Left ventricle myocardium inferior (tissue), 1 donor: Measurements from ENCODE around the gene CPLANE1. TPM values are rescaled to one million over a fixed set of nuclear protein-coding genes. Genes with fewer than 3 reads are reported as not detected.

ENCODE experiments used
- DNase-seq: peaks from one replicate; pipeline ENCODE4 v3.0.0-alpha.2; 2020
- H3K27ac ChIP-seq: fragments of 200-600 bp; replicated peaks from 2 replicates; pipeline ENCODE4 v1.8.0; 2021
- H3K27me3 ChIP-seq: fragments of 200-600 bp; 2 replicates; pipeline ENCODE4 v1.8.0; 2021; ENCODE audit warnings: low read depth
- H3K36me3 ChIP-seq: fragments of 200-600 bp; 2 replicates; pipeline ENCODE4 v1.8.0; 2021
- H3K4me1 ChIP-seq: fragments of 200-600 bp; 2 replicates; pipeline ENCODE4 v1.8.0; 2021
- H3K4me3 ChIP-seq: fragments of 200-600 bp; 2 replicates; pipeline ENCODE4 v1.8.0; 2021; ENCODE audit warnings: mild to moderate bottlenecking, moderate library complexity
- H3K9me3 ChIP-seq: fragments of 200-600 bp; replicated peaks from 2 replicates; pipeline ENCODE4 v1.8.0; 2021
- CTCF ChIP-seq: fragments of 200-600 bp; IDR thresholded peaks from 2 replicates; pipeline ENCODE4 v1.8.0; 2021; ENCODE audit warnings: antibody characterized with exemption, mild to moderate bottlenecking, borderline replicate concordance
- intact Hi-C: fragments of 100-400 bp; cut with micrococcal nuclease; formaldehyde crosslinking; loops from one replicate; pipeline ENCODE4 v1.11.0; 2022
- total RNA-seq: library from RNA; stranded (reverse); fragmentation: NEBNext Ultra II Directional; extraction: Animal tissue kit (Norgen Biotek cat#: 25700); gene quantifications from one replicate; pipeline ENCODE4 v1.2.1, GENCODE V29; 2021
- donor health status: DM: no; HTN: yes; CAD: no; lungs with severe emphysema.

Gene CPLANE1
- total RNA-seq, 1 donor from 2014 or later: 8.3 TPM

GRCh38 chr5:37174928-37175327, 74.2 kb downstream of the CPLANE1 start:
- Histone ChIP-seq H3K4me1 (no peaks in the 10 kb centered on the region), H3K27me3 (no peaks in the 10 kb centered on the region), H3K27ac (no peak overlapping the region), H3K36me3 (peaks cover 100% of the 10 kb centered on the region), H3K9me3 (no peaks in the 10 kb centered on the region), H3K4me3 (no peak overlapping the region)
- intact Hi-C loops: no loop called here
- DNase-seq: no peak
- no peak for TF ChIP-seq CTCF

GRCh38 chr5:37172957-37173356, 76.2 kb downstream of the CPLANE1 start:
- Histone ChIP-seq H3K9me3 (no peaks in the 10 kb centered on the region), H3K4me1 (no peaks in the 10 kb centered on the region), H3K36me3 (peaks cover 100% of the 10 kb centered on the region), H3K4me3 (no peak overlapping the region), H3K27ac (no peak overlapping the region), H3K27me3 (no peaks in the 10 kb centered on the region)
- TF ChIP-seq CTCF: no peak
- intact Hi-C loops: no loop called here
- no peak for DNase-seq

GRCh38 chr5:37170856-37171255, 78.3 kb downstream of the CPLANE1 start:
- H3K27ac ChIP-seq: no peak overlapping the region
- H3K9me3 ChIP-seq: no peaks in the 10 kb centered on the region
- H3K4me3 ChIP-seq: no peak overlapping the region
- DNase-seq: no peak
- TF ChIP-seq CTCF: no peak
- H3K4me1 ChIP-seq: no peaks in the 10 kb centered on the region
- H3K27me3 ChIP-seq: no peaks in the 10 kb centered on the region
- intact Hi-C loops: no loop called here
- H3K36me3 ChIP-seq: peaks cover 99% of the 10 kb centered on the region

- Histone ChIP-seq H3K27ac (no peak overlapping the region), H3K27me3 (no peaks in the 10 kb centered on the region), H3K4me3 (no peak overlapping the region), H3K36me3 (peaks cover 90% of the 10 kb centered on the region), H3K4me1 (no peaks in the 10 kb centered on the region), H3K9me3 (no peaks in the 10 kb centered on the region)
- TF ChIP-seq CTCF: no peak
- no peak for DNase-seq
- intact Hi-C loops: no loop called here
Observed at GRCh38 chr5:37166197-37166596, 83.0 kb downstream of the CPLANE1 start.

GRCh38 chr5:37165761-37166160, 83.4 kb downstream of the CPLANE1 start:
- H3K27me3 ChIP-seq: no peaks in the 10 kb centered on the region
- no peak for DNase-seq
- no peaks in the 10 kb centered on the region for H3K9me3 ChIP-seq
- H3K4me3 ChIP-seq: no peak overlapping the region
- intact Hi-C loops: no loop called here
- no peak overlapping the region for H3K27ac ChIP-seq
- peaks cover 85% of the 10 kb centered on the region for H3K36me3 ChIP-seq
- H3K4me1 ChIP-seq: no peaks in the 10 kb centered on the region
- no peak for TF ChIP-seq CTCF

GRCh38 chr5:37153661-37154060, 95.5 kb downstream of the CPLANE1 start:
- TF ChIP-seq CTCF: no peak
- H3K4me1 ChIP-seq: no peaks in the 10 kb centered on the region
- intact Hi-C loops: no loop called here
- no peak overlapping the region for H3K27ac ChIP-seq
- H3K4me3 ChIP-seq: no peak overlapping the region
- no peaks in the 10 kb centered on the region for H3K9me3 ChIP-seq
- no peaks in the 10 kb centered on the region for H3K27me3 ChIP-seq
- peaks cover 87% of the 10 kb centered on the region for H3K36me3 ChIP-seq
- DNase-seq: no peak
